HG03196 (cell line): ENCODE measurements around the gene ZSCAN31.
A peak's percentile ranks its signal among the peaks of the same experiment; 100 is the strongest.

ENCODE experiments used
- ATAC-seq: cut with Tn5 transposase; IDR thresholded peaks from one replicate; pipeline ENCODE4 v1.9.1; 2021; ENCODE audit not compliant: unreplicated experiment

Gene ZSCAN31

GRCh38 chr6:28353981-28354676 lies 18.2 kb upstream of the ZSCAN31 start:
- no peak for ATAC-seq

- ATAC-seq, result no peak
Measured at GRCh38 chr6:28353356-28353755, 17.4 kb upstream of the ZSCAN31 start.

- ATAC-seq, result no peak
Measured at GRCh38 chr6:28351493-28351925, 15.6 kb upstream of the ZSCAN31 start.

- ATAC-seq, result no peak
Measured at GRCh38 chr6:28351087-28351486, 15.1 kb upstream of the ZSCAN31 start.

- peak; percentile 93 for ATAC-seq
Measured at GRCh38 chr6:28349892-28350737, 14.2 kb upstream of the ZSCAN31 start, which contains the start of gene ZKSCAN3. Gene ZKSCAN3, plus strand, starts transcription at chr6:28349947. Its CDS starts 9,640 bp downstream, at chr6:28359587.

- ATAC-seq, result no peak
Measured at GRCh38 chr6:28349344-28349891, 13.5 kb upstream of the ZSCAN31 start.

GRCh38 chr6:28347119-28347518 lies 11.2 kb upstream of the ZSCAN31 start:
- no peak for ATAC-seq

- ATAC-seq, result no peak
Measured at GRCh38 chr6:28345201-28345600, 9.3 kb upstream of the ZSCAN31 start.

GRCh38 chr6:28343898-28344677 lies 8.1 kb upstream of the ZSCAN31 start:
- no peak for ATAC-seq

GRCh38 chr6:28340310-28341095 lies 4.6 kb upstream of the ZSCAN31 start:
- ATAC-seq, result no peak

- no peak for ATAC-seq
Measured at GRCh38 chr6:28337121-28337520, 1.2 kb upstream of the ZSCAN31 start.

- no peak for ATAC-seq
Measured at GRCh38 chr6:28336284-28337120, 554 bp upstream of the ZSCAN31 start.

- no peak for ATAC-seq
Measured at GRCh38 chr6:28335040-28335563, 846 bp downstream of the ZSCAN31 start.

- no peak for ATAC-seq
Measured at GRCh38 chr6:28334286-28335039, 1.5 kb downstream of the ZSCAN31 start.

GRCh38 chr6:28333599-28334018 lies 2.3 kb downstream of the ZSCAN31 start:
- ATAC-seq, result no peak

- no peak for ATAC-seq
Measured at GRCh38 chr6:28333047-28333446, 2.9 kb downstream of the ZSCAN31 start.

- ATAC-seq, result no peak
Measured at GRCh38 chr6:28330041-28330440, 5.9 kb downstream of the ZSCAN31 start.

- no peak for ATAC-seq
Measured at GRCh38 chr6:28326371-28326948, 9.5 kb downstream of the ZSCAN31 start.
